HG02571 (cell line): ENCODE measurements around the gene TP53BP1.

Experiments used
- ATAC-seq: cut with Tn5 transposase; IDR thresholded peaks from one replicate; pipeline ENCODE4 v1.9.1; 2021; ENCODE audit warnings: mild to moderate bottlenecking, moderate library complexity; ENCODE audit not compliant: unreplicated experiment

TP53BP1 gene

DNA sequence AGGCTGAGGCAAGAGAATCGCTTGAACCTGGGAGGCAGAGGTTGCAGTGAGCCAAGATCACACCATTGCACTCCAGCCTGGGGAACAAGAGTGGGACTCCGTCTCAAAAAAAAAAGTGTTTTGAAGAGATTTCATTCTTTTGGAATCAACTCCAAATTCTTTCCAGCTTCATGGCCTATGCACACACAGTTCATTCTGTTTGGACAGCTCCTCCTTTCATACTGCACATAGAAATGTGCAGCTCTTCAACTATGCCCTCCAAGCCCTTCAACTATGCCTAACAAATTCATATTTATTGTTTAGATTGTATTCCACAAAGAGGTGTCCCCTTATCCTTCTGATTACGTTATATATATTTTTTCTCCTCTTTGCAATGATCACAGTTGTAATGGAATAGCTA is 4.2 kb downstream of the TP53BP1 start:
- no peak for ATAC-seq

DNA sequence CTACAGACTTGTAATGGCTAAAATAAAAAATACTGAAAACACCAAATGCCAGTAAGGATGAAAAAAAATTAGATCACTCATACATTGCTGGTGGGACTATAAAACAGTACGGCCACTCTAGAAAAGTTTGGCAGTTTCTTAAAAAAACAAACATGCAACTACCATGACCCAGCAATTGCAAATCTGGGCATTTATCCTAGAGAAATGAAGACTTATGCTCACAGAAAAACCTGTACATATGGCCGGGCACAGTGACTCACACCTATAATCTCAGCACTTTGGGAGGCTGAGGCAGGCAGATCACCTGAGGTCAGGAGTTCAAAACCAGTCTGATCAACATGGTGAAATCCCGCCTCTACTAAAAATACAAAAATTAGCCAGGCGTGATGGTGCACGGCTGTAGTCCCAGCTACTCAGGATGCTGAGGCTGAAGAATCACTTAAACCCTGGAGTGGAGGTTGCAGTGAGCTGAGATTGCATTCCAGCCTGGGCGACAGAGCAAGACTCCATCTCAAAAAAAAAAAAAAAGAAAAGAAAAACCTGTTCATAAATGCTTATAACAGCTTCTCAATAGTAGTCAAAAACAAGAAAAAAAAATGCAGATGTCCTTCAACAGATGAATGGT is 5.6 kb downstream of the TP53BP1 start:
- ATAC-seq, result no peak

DNA sequence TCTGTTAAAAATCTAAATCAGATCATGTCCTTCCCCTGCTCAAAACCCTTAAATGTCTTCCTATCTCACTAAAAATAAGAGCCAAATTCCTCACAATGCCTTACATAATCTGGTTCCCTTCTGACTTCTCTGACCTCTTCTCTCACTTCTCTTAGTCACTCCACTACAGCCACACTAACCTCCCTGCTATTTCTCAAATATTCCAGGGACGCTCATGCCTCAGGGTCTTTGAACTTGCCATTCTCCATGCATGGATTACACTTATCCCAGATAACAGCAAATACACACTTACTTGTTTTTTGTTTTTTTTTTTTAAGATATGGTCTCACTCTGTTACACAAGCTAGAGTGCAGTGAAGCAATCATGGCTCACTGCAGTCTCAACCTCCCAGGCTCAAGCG is 8.5 kb downstream of the TP53BP1 start:
- ATAC-seq, result no peak

DNA sequence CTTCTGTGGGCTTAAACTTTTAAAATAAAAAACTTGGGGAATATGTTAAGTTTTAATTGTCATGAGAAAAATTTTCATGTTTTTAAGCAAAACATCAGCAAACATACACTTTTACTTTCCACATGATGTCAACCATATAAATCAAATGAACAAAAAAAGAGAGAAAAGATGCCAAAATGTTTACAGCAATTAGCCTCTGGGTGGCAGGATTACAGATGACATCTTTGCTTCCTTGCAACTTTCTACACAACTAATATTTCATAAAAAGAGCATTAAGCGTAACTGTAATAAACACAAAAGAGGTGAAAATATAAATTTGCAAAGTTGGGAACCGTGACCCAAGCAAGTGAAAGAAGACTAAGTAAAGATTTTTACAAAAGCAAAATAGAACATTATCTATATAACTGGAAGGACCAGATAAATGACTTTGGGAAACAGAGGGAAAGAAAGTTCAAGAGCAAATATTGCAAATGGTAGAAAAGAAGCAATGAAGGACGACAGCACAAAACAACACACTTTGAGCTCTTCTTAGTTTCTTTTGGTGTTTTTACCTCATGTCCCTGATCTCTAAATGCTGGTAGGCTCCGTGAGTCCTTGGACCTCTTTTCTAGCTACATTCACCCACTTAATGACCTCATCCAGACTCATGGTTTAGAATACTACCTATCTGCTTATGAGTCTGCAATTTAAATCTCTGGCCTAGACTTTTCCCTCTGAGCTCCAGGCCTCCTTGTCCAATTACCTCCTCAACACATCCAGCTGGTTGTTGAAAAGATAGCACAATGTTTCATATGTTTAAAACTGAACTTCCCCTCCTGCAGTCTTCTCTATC is 9.4 kb downstream of the TP53BP1 start:
- no peak for ATAC-seq

DNA sequence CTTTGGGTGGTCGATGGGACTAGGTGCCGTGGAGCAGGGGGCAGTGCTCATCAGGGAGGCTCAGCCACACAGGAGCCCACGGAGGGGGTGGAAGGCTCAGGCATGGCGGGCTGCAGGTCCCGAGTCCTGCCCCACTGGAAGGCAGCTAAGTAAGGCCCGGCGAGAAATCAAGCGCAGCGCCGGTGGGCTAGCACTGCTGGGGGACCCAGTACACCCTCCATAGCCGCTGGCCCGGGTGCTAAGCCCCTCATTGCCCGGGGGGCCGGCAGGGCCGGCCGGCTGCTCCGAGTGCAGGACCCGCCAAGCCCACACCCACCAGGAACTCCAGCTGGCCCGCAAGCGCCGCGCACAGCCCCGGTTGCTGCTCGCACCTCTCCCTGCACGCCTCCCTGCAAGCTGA is 19.1 kb downstream of the TP53BP1 start:
- no peak for ATAC-seq

DNA sequence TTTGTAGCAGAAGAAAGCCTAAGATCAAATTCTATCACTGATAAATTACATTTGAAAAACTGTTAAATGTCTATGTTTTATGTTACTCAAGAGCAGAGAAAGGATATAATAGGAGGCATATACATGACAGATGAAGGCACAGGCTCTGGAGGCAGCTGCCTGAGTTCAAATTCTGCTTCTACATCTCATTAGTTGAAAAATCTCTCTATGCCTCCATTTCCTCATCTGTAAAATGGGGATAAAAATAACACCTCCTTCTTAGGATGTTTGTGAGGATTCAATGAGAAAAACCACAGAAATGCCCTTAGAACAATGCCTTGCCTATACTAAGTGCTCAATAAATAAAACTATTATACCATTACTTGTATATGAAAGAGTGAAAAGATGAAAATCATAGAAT is 21.0 kb downstream of the TP53BP1 start:
- ATAC-seq, result no peak

DNA sequence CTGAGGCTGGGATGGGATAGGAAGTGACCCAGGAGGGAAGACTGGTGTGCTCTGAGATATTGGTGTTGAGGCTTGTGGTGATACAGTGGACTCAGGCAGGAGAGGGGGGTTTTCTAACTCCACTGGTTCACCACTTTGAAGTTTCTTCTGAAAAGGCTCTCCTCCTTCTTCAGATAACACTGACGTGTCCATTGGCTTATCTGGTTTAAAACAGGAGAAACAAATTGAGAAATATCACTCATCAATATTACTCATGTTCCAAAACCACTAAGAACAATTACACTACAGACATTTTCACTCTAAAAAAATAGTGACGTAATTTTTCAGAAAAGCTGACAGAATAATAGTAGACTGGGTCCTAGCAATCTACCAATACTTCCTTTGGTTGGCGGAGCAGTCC is 23.1 kb downstream of the TP53BP1 start:
- ATAC-seq, result no peak

DNA sequence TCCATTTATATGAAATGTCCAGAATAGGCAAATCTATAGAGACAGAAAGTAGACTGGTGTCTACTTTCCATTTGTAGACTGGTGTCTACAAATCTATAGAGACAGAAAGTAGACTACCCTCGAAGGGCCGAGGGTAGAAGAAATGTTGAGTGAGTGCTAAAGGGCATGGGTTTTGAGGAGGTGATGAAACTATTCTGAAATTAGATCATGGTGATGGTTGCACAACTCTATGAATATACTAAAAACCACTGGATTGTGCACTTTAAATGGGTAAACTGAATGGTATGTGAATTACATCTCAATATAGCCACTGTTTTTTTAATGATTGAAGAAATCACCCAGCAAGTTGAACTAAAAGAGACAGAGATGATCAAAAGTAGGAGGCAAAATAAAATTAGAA is 27.9 kb downstream of the TP53BP1 start:
- no peak for ATAC-seq

DNA sequence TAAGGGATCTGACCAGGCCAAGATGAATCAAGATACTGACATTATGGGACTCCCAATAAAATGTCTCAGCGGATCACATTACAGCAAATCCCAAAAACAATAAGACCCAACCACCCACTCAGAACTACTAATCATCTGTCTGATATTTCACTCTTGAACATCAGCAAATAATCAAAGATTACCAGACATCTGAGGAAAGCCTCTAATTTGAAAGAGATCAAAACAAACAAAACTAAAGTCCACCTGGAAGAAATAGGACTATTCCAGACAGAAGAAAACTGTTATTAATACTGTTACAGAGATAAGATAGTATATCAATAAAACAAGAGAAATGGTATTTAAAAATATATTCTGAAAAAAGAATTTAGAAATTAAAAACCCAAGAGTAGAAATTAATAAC is 29.0 kb downstream of the TP53BP1 start:
- no peak for ATAC-seq

DNA sequence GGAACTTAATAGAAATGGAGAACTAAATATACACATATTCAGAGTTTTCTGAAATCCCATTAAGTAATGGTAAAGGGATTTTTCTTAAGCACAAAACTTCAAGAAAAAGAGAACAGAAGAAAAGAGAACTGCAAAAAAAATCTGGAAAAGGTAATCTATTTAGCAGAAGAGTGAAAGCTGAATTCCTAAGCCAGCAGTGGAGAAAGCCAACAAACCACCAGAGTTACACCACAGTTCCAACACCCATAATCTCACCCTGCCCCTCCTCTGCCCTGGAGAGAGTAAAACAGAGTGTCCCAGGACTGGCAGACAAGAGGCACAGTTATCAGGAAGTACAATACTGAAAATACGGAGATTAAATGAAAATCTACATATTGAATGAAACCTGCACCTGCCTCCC is 29.4 kb downstream of the TP53BP1 start:
- no peak for ATAC-seq

DNA sequence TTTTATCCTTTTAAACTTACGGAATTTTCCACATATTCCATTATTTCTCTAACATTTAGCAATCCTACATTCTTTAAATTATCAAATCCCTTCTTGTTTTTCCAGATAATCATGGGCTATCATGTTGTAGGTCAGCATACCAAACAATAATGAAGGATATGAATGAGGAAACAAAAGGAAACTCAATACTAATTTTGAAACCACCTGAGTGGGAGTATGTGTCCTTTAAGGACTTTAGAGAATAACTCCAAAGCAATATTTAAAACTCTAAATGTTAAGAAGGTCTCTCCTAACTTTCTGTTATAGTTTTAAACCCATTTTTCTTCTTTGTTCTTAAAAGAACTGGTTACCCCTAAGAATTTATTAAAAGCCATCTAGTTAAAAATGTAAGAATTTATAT is 43.0 kb downstream of the TP53BP1 start:
- no peak for ATAC-seq

DNA sequence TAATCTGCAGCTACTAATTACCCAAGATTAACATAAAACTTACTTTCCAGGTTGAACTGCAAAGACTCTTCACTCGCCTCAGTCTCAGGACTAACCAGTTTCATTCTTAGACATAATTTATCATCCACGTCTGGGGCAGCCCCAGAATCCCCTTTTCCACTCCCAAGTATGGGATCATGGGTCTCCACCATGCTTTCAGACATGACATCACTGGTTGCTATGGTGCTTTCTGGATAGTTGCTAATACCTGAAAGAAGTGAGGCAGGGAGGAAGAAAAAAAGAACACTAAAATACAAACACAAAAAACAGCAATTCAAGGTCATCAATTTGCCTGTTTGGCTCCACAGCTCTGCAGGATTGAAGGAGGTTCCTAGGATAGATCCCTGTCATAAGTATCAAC is 46.6 kb downstream of the TP53BP1 start:
- no peak for ATAC-seq

DNA sequence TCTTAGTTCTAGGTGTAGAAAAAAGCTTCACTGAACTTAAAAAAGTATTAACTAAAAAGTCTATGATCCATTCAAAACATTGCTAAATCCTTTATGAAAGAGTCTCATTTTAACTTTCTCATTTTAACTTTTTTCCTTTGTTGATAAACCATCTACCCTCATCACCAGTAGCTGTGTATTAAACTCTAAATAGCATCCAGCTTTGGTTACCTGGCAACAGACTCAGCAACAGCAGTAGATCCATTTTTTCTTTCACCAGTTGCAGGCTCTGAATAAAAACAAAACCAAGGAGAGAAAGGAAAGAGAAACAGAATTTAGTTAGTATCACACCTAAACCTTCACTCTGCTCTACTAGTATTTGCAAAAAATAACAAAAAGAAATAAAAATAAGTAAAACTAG is 51.6 kb downstream of the TP53BP1 start:
- ATAC-seq, result no peak

DNA sequence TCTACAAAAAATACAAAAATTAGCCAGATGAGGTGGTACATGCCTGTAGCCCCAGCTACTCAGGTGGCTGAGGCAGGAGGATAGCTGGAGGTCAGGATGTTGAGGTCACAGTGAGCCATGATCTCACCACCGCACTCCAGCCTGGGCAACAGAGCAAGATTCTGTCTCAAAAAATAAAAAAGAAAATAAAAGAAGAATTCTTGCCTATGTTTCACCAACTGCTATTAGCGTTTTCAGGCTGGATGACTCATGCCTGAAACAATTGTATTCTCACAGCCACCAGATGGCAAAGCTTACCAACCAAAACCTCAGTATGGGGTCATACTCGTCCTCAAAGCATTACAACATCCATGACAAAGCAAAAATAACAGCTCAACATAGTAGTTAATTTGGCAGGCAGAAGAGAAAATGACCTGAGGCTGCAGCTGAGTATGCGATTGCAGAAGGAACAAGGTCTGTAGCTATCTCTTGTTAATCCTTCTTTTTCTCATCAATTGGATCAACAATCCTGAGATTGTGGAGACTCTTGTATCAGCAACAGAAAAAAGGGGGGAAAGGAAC is 52.2 kb downstream of the TP53BP1 start:
- no peak for ATAC-seq

DNA sequence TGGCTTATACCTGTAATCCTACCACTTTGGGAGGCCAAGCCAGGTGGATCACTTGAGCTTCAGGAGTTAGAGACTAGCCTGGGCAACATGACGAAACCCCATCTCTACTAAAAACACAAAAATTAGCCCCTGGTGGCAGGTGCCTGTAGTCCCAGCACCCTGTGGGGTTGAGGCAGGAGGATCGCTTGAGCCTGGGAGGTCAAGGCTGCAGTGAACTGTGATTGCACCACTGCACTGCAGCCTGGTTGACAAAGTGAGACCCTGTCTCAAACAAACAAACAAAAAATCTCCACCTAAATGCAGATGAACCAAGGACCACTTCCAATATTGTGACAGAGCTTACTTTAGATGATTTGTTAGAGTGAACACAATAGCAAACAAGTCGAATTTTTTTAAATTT is 53.7 kb downstream of the TP53BP1 start:
- ATAC-seq, result no peak

DNA sequence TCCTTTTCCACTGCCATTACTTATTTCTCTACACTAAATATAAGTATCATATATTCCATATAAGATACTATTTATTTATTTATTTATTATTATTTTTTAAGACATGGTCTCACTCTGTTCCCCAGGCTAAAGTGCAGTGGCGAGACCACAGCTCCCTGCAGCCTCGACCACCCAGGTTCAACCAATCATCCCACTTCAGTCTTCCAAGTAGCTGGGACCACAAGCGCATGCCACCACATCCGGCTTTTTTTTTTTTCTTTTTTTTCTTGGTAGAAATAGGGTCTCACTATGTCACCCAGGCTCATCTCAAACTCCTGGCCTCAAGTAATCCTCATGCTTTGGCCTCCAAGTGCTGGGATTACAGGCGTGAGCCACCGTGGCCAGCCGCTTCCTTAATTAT is 56.6 kb downstream of the TP53BP1 start:
- ATAC-seq, result no peak

DNA sequence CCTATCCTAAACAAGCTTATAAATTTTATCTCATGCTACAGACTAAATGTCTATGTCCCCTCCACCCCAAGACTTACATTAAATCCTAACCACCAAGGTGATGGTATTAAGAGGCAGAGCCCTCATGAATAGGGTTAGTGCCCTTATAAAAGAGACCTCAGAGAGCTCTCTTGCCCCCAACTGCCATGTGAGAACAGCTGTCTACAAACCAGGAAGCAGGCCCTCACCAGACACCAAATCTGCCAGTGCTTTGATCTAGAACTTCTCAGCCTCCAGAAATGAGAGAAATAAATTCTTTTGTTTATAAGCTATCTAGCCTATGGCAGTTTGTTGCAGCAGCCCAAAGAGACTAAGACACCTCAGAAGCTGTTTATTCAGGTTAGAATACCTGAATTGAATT is 58.5 kb downstream of the TP53BP1 start:
- ATAC-seq, result no peak

DNA sequence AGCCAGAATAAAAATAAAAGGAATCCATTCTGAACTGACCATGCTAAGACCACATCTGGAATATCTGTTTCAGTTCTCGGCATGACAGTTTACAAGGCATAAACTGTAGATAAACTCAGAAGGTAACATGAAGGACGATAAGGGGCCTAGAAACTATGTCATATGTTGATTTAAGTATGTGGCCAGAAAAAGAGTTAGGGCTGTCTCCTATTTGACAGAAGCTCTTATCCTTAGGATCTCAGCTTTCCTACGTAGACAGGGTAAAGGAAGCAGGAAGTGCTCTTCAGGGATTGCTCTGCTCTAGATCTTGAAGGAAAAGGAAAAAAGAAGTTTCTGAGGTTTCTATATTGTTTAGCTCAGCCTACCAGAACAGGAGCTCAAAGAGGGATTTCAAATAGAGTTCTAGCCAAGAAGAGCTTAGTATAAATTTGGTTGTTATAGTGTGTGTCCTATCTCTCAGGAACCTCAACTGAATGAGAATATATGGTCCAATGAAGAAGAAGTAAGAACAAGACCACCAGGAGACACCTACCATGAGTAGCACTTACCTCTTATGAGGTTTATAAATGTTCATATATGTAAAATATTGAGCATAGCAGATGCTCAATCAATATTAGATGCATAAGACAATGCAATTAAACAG is 59.2 kb downstream of the TP53BP1 start:
- ATAC-seq, result no peak

DNA sequence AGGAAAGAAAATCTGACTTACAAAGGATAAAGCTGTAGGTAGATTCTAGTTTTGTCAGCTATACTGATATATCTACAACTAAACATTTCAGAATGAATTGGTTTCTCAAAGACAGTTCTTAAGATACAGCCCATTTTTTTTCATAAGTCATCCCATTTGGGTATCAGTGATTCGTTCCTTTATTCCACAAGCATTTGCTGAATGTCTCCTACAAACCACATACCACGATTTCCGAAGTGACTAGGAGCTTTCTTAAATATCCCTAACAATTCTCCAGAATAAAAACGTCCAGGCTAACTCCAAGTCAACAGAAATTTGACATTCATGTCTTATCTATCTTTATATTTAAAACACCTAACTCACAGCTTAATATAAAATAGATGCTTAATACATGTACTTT is 59.8 kb downstream of the TP53BP1 start:
- ATAC-seq, result no peak

DNA sequence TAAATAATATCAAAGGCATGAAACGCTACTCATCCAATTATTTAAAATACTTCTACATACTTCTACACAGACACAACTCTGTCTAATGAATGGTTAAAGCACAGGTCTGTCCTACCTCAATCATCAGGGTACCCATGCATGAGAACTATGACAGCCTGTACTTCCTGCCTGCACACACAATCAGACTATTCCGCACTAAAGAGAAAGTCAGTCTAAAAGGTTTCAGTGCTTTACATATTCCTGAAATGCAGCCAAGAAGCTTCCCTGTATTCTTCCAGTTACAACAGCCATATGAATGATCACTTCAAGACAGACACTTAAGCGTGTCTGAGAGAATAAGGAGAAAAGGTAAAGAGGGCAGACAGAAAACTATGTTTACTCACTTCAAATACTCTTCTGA is 63.3 kb downstream of the TP53BP1 start:
- ATAC-seq, result no peak

DNA sequence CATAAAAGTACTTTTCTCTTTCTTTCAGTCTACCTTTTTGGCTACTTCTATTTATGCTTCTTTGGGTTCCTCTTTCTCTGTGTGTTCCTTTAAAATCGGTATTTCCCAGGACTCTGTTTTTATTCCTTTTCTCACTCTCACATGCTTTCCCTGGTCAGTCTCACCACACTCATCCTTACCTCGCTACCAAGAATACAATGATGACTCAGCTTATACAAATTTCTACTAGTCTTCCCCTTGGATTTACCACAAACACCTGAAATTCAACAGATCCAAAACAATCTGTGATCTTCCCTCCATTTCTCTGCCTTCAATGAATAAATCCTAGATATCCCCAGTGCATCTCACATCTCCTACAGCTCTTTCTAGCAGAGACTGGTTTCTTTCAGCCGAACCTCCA is 69.2 kb downstream of the TP53BP1 start:
- ATAC-seq, result no peak

DNA sequence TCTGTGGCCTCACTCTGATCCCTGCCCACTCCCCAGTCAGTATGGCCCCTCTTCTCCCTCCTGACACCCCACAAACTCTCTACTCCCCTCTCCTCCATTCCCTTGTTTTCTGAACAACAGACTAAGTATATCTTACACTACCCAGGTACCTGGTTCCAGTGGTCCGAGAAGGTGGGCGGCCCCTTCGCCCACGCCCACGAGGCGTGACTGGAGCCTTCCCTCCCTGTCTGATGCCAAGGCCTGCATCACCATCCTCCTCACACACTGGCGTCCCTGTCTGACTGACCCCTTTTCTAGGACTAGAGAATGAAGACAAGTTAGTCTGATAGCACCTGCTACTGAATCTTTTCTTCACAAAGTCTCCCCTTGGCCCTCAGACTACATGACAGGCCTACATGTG is 72.1 kb downstream of the TP53BP1 start:
- no peak for ATAC-seq
